GM19099 (cell line): Measurements from ENCODE around the gene APBA2.

Source experiments
- POLR2A ChIP-seq: IDR thresholded peaks from 3 replicates; pipeline ENCODE4 v1.6.1; 2011; ENCODE audit warnings: low read depth; ENCODE audit not compliant: insufficient read length; ENCODE audit errors: extremely low read depth

Gene APBA2

DNA sequence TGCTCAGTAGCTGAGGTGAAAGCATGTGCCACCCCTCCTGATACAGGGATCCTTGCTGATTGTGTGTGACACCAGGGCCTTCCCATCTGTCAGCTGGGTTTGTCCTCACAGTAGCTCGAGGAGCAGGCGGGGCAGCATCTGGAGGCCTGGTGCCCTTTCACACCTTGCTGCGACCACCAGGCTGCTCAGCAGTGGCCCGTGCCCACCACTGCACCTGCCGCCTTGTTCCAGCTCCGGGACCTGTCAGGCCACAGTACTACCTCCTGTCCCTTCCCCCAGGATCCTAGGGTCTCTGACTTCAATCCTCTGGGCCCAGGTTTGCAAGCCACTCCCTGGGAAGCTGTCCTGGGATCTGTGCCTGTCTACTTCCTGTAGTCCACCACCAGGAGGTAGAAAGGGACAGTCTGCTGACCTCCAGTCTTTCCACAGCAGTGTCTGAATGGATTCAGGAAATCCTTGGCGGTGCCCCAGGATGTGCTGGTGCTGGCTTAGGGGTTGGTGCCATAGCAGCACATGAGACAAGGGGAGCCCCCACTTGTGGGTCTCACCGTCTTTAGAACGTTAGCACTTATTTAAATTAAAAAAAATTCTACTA is 27.5 kb downstream of the APBA2 start:
- TF ChIP-seq POLR2A = no peak

GRCh38 chr15:28914046-28914445 is 28.3 kb downstream of the APBA2 start:
- no peak for TF ChIP-seq POLR2A

GRCh38 chr15:28914483-28915023 is 28.8 kb downstream of the APBA2 start:
- TF ChIP-seq POLR2A = no peak

- TF ChIP-seq POLR2A = no peak
These were observed 29.5 kb downstream of the APBA2 start for GRCh38 chr15:28915041-28915810.

DNA sequence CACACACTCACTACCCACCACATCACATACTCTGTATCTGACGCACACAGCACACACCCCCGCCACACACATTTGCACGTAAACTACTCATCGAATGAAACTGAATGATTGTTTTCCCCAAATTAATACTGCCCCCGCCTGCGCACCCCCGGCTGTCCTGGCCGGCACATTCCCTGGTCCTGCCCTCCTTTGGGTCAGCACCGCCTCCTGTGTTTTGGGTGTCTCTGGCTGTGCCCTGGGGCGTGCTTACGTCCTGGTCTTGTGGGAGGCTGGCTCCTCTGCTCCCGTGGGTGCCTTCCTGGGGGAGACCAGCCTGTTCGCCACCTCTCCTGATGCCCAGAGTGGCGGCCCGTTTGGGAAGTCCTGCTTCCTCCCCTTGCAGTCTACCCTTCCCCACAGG is 30.2 kb downstream of the APBA2 start:
- no peak for TF ChIP-seq POLR2A

GRCh38 chr15:28917791-28918140 is 32.0 kb downstream of the APBA2 start:
- no peak for TF ChIP-seq POLR2A

DNA sequence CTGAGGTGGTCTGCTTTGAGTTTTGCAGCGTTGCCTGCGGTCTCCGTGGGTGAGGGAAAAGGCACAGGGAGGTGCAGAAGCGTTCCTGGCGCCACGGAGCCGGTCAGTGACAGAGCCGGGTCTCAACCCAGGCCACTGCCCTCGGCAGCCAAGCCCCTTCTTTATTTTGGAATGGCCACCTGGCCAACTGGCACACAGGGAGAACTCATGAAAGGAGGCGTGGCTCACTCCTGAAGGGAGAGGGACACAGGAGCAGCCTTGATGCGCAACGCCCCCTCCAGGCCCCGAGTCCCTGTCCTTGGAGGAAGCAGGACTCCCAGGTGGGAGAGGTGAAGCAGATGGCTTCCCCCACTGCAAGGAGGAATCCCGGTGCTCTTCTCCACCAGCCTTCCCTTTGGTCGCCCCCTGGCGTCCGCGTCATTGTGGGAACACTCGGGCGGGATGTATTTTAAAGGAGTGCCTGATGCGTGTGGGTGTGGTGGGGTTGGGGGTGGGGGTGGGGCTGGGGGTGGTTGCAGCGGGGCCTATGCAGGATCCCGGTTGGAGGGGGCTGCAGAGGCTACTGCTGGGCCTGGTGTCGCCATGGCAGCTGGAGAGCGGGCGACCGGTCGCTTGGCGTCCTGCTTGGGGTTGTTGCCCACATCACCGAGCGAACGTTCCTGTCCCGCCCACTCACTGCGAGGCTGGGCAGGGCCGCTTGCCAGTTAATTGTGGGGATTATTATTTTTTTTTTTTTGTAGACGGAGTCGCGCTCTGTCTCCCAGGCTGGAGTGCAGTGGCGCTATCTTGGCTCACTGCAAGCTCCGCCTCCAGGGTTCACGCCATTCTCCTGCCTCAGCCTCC is 32.6 kb downstream of the APBA2 start:
- TF ChIP-seq POLR2A = no peak

DNA sequence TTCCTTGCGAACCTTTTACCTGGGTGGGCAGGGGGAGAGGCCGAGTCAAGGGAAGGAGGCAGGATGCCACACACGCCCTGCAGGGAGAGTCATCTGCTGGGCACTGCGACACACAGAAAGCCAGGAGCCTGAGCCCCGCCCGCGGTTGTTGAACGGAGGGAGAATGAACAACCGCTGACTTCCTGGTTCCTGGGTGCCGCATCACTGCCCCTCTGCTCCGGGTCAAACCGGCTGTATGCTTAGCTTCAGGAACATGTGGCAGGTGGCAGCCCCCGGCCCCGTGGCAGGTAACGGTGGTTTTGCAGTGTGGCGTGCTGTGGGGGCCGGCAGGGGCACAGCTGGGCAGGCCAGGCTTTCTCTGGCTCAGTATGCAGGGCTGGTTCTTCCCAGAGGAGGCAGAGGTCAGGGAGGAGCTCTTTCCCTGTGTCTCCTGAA is 33.4 kb downstream of the APBA2 start:
- no peak for TF ChIP-seq POLR2A

DNA sequence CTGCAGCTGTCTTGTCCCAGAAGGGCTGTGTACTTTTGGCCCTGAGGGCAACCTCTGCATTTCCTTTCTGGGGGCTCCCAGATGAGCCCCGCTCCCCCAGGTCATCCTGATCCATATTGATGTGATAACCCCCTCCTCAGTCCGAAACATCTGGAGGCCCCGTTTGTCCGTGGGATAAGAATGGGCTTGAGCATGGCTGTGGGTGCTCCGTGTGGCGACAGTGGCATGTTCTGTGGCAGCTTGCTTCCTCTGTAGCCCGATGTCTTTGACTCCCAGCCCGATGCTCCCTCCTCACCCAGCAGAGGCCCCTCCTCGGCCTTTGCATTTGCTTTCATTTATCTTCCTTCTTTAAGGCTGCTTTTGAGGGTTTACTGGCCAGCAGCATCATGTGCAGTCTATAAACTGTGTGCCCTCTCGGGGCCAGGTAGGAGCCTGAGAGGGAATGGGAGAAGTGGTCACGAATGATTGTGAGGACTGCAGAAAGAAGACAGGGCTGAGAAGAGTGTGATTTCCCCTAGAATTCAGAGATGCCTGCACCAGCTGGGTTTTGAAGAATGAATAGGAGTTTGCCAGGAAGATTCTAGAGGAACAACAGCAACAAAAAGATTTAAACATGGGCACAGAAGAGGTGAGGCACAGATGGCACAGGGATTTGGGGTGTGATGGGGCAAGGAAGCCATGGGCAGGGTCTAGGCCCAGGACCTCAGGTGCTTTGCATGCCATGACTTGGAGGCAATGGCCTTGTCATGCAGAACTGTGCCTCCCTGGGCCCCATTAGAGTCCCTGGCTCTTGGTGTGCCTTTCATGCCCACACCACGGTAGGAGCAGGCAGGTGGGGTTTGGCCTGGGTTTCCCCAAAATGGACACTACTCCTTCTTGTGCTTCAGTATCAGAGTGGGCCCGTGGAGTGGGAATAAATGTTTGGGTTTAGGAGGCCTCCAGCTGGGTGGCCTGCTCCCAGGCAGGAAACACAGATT is 34.2 kb downstream of the APBA2 start:
- no peak for TF ChIP-seq POLR2A

DNA sequence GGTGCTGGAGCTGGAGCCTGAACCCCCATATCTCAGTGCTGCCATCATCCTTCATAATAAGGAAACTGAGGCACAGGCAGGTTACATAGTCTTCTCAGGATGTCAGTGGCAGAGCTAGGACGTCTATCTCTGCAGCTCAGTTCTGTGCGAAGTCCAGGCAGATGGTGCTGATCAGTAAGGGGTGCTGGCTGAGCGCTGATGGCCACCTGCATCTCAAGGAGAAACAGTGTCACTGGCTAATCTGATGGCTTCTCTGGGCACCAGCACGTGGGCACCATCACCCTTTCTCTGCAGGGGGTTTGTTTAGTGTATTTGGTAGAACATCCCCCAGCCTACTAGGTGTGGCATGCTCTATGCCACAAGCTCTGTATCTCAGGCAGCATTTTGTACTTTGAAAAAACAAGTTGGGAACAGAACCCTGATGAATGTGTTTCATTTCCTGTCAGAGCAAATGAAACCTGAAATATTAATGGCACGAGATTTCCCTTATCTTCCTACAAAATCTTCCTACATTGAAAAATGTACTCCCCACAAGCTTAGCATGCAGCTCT is 35.1 kb downstream of the APBA2 start:
- no peak for TF ChIP-seq POLR2A

- TF ChIP-seq POLR2A = no peak
These were observed 35.6 kb downstream of the APBA2 start for GRCh38 chr15:28921336-28921735.

GRCh38 chr15:28921919-28922706 is 36.3 kb downstream of the APBA2 start:
- no peak for TF ChIP-seq POLR2A

DNA sequence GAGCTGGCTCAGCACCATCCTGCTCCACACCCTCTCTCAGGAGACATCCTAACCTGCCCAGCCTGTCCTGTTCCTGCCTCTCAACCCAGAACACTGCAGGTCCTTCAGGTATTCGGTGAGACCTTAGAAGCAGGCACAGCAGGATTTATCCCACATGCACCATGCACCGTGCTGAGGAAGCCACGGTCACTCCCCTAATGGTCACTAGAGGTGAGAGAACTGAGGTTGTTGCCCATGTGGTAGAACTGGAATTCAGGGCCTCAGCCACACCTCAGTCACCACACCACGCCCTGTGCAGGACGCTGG is 36.9 kb downstream of the APBA2 start:
- no peak for TF ChIP-seq POLR2A
